PC-3 (cell line): ENCODE measurements around the gene ANKRD22. TPM values are rescaled to one million over a fixed set of nuclear protein-coding genes. Genes with fewer than 3 reads are reported as not detected.
A peak's percentile ranks its signal among the peaks of the same experiment; 100 is the strongest.
"Not testable (repeated sequence)": the region's sequence is repeated elsewhere in the genome, so short reads cannot be mapped to it uniquely, and the experiment has no call there.

Source experiments
- ATAC-seq: fragments of 200-7000 bp; cut with Tn5 transposase; 2 replicates; pipeline ENCODE4 v1.9.1; 2020; ENCODE audit warnings: mild to moderate bottlenecking, moderate library complexity
- BruUV-seq: library from RNA; stranded (reverse); fragments of 400-500 nt; replicated peaks from 2 replicates; lab custom pipeline; 2021; lab: Mats Ljungman, UMichigan
- CTCF ChIA-PET: fragments of 300-600 bp; sonication (Branson Sonifier 250); formaldehyde crosslinking; loops from one replicate; lab custom pipeline; 2022; ENCODE audit warnings: antibody characterized with exemption; lab: Charles Lee
- POLR2A ChIA-PET: fragments of 300-600 bp; sonication (Branson Sonifier 250); formaldehyde crosslinking; loops from one replicate; lab custom pipeline; 2022; ENCODE audit warnings: antibody characterized with exemption; ENCODE audit not compliant: unreplicated experiment; lab: Charles Lee
- DNase-seq: peaks from one replicate; pipeline ENCODE4 v3.0.0-alpha.2; 2015
- H2AFZ ChIP-seq: fragments of 300-600 bp; sonication (generic); 2 replicates; pipeline ENCODE4 v1.6.0; 2016; ENCODE audit warnings: antibody characterized with exemption, low read length
- H3F3A ChIP-seq: fragments of 300-600 bp; sonication (generic); one replicate; pipeline ENCODE4 v1.6.0; 2017; ENCODE audit warnings: antibody characterized with exemption, low read length, control low read depth, mild to moderate bottlenecking; ENCODE audit not compliant: unreplicated experiment
- H3K27ac ChIP-seq: fragments of 300-600 bp; sonication (generic); 2 replicates; pipeline ENCODE4 v1.5.1; 2016; ENCODE audit warnings: mild to moderate bottlenecking, low read length
- H3K27me3 ChIP-seq: fragments of 300-600 bp; sonication (generic); 2 replicates; pipeline ENCODE4 v1.6.1; 2016; ENCODE audit warnings: low read length, mixed read lengths
- H3K36me3 ChIP-seq: fragments of 300-600 bp; sonication (generic); 2 replicates; pipeline ENCODE4 v1.6.1; 2016; ENCODE audit warnings: low read depth, mixed run types, low read length, mixed read lengths
- H3K4me1 ChIP-seq: fragments of 300-600 bp; sonication (generic); 2 replicates; pipeline ENCODE4 v1.5.1; 2016; ENCODE audit warnings: low read length; ENCODE audit not compliant: insufficient read depth
- H3K4me2 ChIP-seq: fragments of 300-600 bp; sonication (generic); 2 replicates; pipeline ENCODE4 v1.6.0; 2016; ENCODE audit warnings: low read length
- H3K4me3 ChIP-seq: fragments of 300-600 bp; sonication (generic); 2 replicates; pipeline ENCODE4 v1.5.1; 2016; ENCODE audit warnings: mild to moderate bottlenecking, low read length, mixed read lengths
- H3K79me2 ChIP-seq: fragments of 300-600 bp; sonication (generic); 2 replicates; pipeline ENCODE4 v1.6.1; 2017; ENCODE audit warnings: low read length, mixed read lengths
- H3K9ac ChIP-seq: fragments of 300-600 bp; sonication (generic); 2 replicates; pipeline ENCODE4 v1.6.0; 2016; ENCODE audit warnings: mild to moderate bottlenecking, low read length
- H3K9me2 ChIP-seq: fragments of 300-600 bp; sonication (generic); replicated peaks from 2 replicates; pipeline ENCODE4 v1.6.1; 2016; ENCODE audit warnings: mixed run types, low read length, mixed read lengths
- H3K9me3 ChIP-seq: fragments of 300-600 bp; sonication (generic); 2 replicates; pipeline ENCODE4 v1.6.1; 2016; ENCODE audit warnings: low read length, mixed read lengths
- H4K20me1 ChIP-seq: fragments of 300-600 bp; sonication (generic); 2 replicates; pipeline ENCODE4 v1.6.1; 2016; ENCODE audit warnings: low read length, mixed read lengths
- EZH2 ChIP-seq: fragments of 300-600 bp; sonication (generic); IDR thresholded peaks from one replicate; pipeline ENCODE4 v1.6.1; 2017; ENCODE audit warnings: antibody characterized with exemption, mild to moderate bottlenecking, low read length; ENCODE audit not compliant: unreplicated experiment
- EZH2phosphoT487 ChIP-seq: fragments of 300-600 bp; sonication (generic); IDR thresholded peaks from 2 replicates; pipeline ENCODE4 v1.6.1; 2018; ENCODE audit warnings: mild to moderate bottlenecking, antibody characterized with exemption, low read length, borderline replicate concordance
- intact Hi-C: fragments of 100-400 bp; cut with micrococcal nuclease; formaldehyde crosslinking; loops from 2 replicates; pipeline ENCODE4 v1.9.0; 2023
- total RNA-seq: library from RNA; depleted of rRNA; stranded (reverse); fragments of >200 nt; gene quantifications from 2 replicates; pipeline ENCODE4 v1.2.3, GENCODE V29; 2014
- TF ChIP-seq, protein P1 (sequence below): fragments of 300-600 bp; sonication (generic); conservative IDR thresholded peaks from 2 replicates; pipeline ENCODE4 v1.5.1; 2017; ENCODE audit warnings: antibody characterized with exemption, low read depth, mild to moderate bottlenecking, low read length

Gene ANKRD22
- total RNA-seq, 1 experiment from 2014 or later = 5.0 TPM

DNA sequence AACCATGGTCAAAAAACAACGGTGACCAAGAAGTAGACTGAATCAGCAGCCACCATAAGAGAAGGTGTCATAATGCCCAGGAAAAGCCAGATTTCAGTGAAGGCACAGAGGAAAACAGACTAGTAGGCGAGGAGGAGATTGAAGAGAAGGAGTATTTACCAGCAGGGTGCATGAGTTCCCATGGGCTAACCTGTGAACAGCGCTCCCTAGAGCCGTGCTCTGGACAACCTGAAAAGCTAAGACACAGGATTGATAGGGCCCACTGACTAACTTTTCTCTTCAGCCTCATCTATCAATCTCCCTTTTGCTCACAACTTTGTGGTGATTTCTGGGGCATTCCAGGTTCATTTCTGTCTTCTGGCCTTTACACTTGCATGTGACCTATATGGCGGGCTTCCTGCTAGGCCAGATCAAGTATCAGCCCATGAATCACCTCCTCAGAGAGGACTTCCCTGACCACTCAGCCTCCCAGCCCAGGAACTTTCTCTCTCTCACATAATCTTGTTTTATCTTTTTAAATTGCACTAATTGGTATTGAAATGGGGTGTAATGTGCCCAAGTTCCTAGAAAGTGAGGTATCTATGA, 12.8 kb downstream of the ANKRD22 start:
- Histone ChIP-seq H3K4me2 (no peak overlapping the region), H3F3A (no peaks in the 10 kb centered on the region), H3K27ac (no peak overlapping the region), H3K27me3 (no peaks in the 10 kb centered on the region), H3K9me2 (no peaks in the 10 kb centered on the region), H4K20me1 (no peaks in the 10 kb centered on the region), H3K4me1 (no peaks in the 10 kb centered on the region), H3K4me3 (no peak overlapping the region), H3K9me3 (no peaks in the 10 kb centered on the region), H3K36me3 (no peaks in the 10 kb centered on the region), H3K79me2 (no peaks in the 10 kb centered on the region), H3K9ac (no peak overlapping the region), H2AFZ (no peak overlapping the region)
- CTCF ChIA-PET = no interaction called here
- DNase-seq = no peak
- intact Hi-C loops = loop anchor here (5.0 kb wide), 2 partner anchors 43 to 148 kb away; partner anchors contain the start of gene STAMBPL1
- no peak for ATAC-seq
- TF ChIP-seq, protein P1, sequence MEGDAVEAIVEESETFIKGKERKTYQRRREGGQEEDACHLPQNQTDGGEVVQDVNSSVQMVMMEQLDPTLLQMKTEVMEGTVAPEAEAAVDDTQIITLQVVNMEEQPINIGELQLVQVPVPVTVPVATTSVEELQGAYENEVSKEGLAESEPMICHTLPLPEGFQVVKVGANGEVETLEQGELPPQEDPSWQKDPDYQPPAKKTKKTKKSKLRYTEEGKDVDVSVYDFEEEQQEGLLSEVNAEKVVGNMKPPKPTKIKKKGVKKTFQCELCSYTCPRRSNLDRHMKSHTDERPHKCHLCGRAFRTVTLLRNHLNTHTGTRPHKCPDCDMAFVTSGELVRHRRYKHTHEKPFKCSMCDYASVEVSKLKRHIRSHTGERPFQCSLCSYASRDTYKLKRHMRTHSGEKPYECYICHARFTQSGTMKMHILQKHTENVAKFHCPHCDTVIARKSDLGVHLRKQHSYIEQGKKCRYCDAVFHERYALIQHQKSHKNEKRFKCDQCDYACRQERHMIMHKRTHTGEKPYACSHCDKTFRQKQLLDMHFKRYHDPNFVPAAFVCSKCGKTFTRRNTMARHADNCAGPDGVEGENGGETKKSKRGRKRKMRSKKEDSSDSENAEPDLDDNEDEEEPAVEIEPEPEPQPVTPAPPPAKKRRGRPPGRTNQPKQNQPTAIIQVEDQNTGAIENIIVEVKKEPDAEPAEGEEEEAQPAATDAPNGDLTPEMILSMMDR = no peak
- TF ChIP-seq EZH2 (no peak), EZH2phosphoT487 (no peak)
- POLR2A ChIA-PET = no interaction called here
- no TSS peak for BruUV-seq

DNA sequence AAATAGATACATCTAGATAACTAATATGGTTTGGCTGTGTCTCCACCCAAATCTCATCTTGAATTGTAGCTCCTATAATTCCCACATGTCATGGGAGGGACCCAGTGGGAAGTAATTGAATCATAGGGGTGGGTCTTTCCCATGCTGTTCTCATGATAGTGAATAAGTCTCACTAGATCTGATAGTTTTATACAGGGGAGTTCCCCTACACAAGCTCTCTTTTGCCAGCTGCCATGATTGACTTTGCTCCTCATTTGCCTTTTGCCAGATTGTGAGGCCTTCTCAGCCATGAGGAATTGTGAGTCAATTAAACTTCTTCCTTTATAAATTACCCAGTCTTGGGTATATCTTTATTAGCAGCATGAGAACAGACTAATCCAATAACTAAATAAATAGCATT, 14.0 kb downstream of the ANKRD22 start:
- CTCF ChIA-PET = interaction anchor here (2.6 kb wide), 1 partner anchor 95 kb away, joined by 16 read pairs; no protein-coding TSS in a partner anchor
- BruUV-seq, ATAC-seq: not testable (repeated sequence)

DNA sequence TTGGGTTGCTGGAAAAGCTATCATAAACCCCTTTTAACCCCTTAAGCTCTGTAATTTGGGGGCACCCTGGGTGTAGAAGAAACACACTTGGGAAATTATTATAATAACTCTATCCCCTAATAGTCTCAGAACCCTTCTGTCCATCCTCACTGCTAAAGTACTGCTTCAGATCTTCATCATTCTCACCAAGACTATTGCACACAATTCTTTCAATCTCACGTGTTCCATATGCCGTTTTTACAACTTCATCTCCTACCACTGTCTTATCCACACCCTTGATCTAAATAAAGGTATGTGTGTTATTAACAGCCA, 15.8 kb downstream of the ANKRD22 start:
- no peak for DNase-seq
- no TSS peak for BruUV-seq
- Histone ChIP-seq H3K9me2 (no peaks in the 10 kb centered on the region), H3K79me2 (no peaks in the 10 kb centered on the region), H3K27me3 (no peaks in the 10 kb centered on the region), H3F3A (no peaks in the 10 kb centered on the region), H3K27ac (no peak overlapping the region), H3K4me3 (no peak overlapping the region), H3K9me3 (no peaks in the 10 kb centered on the region), H3K4me1 (no peaks in the 10 kb centered on the region), H4K20me1 (no peaks in the 10 kb centered on the region), H3K9ac (no peak overlapping the region), H3K36me3 (no peaks in the 10 kb centered on the region), H3K4me2 (no peak overlapping the region), H2AFZ (no peak overlapping the region)
- peak; percentile 17 for ATAC-seq
- POLR2A ChIA-PET = no interaction called here
- TF ChIP-seq, protein P1 = no peak
- TF ChIP-seq EZH2phosphoT487 (no peak), EZH2 (no peak)
- CTCF ChIA-PET = interaction anchor here (0.5 to 2.6 kb wide), 6 partner anchors 13 to 97 kb away, joined by 3 to 16 read pairs (median 4); partner anchors contain the start of genes ANKRD22 and STAMBPL1
- intact Hi-C loops = loop anchor here (1.0 to 5.0 kb wide), 4 partner anchors 29 to 151 kb away; partner anchors contain the start of gene STAMBPL1

More for the DNA sequence above, 14.0 kb downstream of the ANKRD22 start:
- H3K79me2 ChIP-seq, H3K27me3 ChIP-seq, H3K9ac ChIP-seq, H3K9me2 ChIP-seq, H3K4me2 ChIP-seq, H3K4me3 ChIP-seq, H3K4me1 ChIP-seq, H3K9me3 ChIP-seq, DNase-seq, H3K36me3 ChIP-seq, H3K27ac ChIP-seq, POLR2A ChIA-PET, H4K20me1 ChIP-seq, H2AFZ ChIP-seq, H3F3A ChIP-seq: not testable (repeated sequence)
- intact Hi-C loops = loop anchor here (5.0 kb wide), 2 partner anchors 45 to 150 kb away; partner anchors contain the start of gene STAMBPL1
